HepG2 (cell line): Measurements from ENCODE around the gene APBA1. TPM values are rescaled to one million over a fixed set of nuclear protein-coding genes. Genes with fewer than 3 reads are reported as not detected.

Experiments used
- ATAC-seq: fragments of 200-7000 bp; cut with Tn5 transposase; 3 replicates; pipeline ENCODE4 v1.9.1; 2020; ENCODE audit warnings: mild to moderate bottlenecking, moderate library complexity
- BruUV-seq: library from RNA; stranded (reverse); fragments of 400-500 nt; replicated peaks from 2 replicates; lab custom pipeline; 2021; lab: Mats Ljungman, UMichigan
- CTCF ChIA-PET: fragments of 300-600 bp; formaldehyde crosslinking; extraction: SDS; loops from one replicate; lab custom pipeline; 2021; ENCODE audit warnings: low total read pairs, inconsistent platforms, low intra/inter-chr PET ratio; lab: Yijun Ruan, JAX
- POLR2A ChIA-PET: fragments of 350-600 bp; sonication (Branson Sonifier 250); formaldehyde crosslinking; loops from one replicate; lab custom pipeline; 2020; ENCODE audit warnings: antibody characterized with exemption, inconsistent platforms; lab: Yijun Ruan, JAX
- DNase-seq: peaks from one replicate; pipeline ENCODE4 v3.0.0-alpha.2; 2015; ENCODE audit warnings: low spot score
- FAIRE-seq: peaks from 3 replicates; lab custom pipeline; 2011; peaks lifted over from hg19 to GRCh38; lab: Jason Lieb, UNC
- H2AFZ ChIP-seq: one replicate; pipeline ENCODE4 v1.6.1; 2011; ENCODE audit warnings: low read length, inconsistent platforms
- H3K27ac ChIP-seq: fragments of 300-600 bp; 3 replicates; pipeline ENCODE4 v1.8.0; 2011; ENCODE audit warnings: mixed run types, mild to moderate bottlenecking, mixed read lengths, low read length, inconsistent platforms; ENCODE audit not compliant: insufficient read depth; ENCODE audit errors: extremely low read length
- H3K27me3 ChIP-seq, 2 experiments: fragments of 200-600 bp in 1 of 2; 2 replicates in 1 of 2; 3 replicates in 1 of 2; pipeline versions ENCODE4 v1.6.0 to v1.8.0; 2011; ENCODE audit warnings: low read length in 2 of 2, mild to moderate bottlenecking in 2 of 2, moderate library complexity in 2 of 2, inconsistent platforms in 1 of 2; ENCODE audit not compliant: insufficient read depth in 2 of 2, control insufficient read depth in 1 of 2
- H3K36me3 ChIP-seq, 2 experiments: fragments of 200-600 bp in 1 of 2; replicated peaks in 1 of 2; 2 replicates in 1 of 2; 3 replicates in 1 of 2; pipeline versions ENCODE4 v1.5.1 to v1.8.0; 2011; ENCODE audit warnings: low read length in 2 of 2, inconsistent platforms in 1 of 2; ENCODE audit not compliant: insufficient read depth in 2 of 2, control insufficient read depth in 1 of 2
- H3K4me1 ChIP-seq: 2 replicates; pipeline ENCODE4 v1.5.1; 2012; ENCODE audit warnings: low read length, inconsistent platforms; ENCODE audit not compliant: insufficient read depth
- H3K4me2 ChIP-seq: 2 replicates; pipeline ENCODE4 v1.6.0; 2011; ENCODE audit warnings: low read depth, low read length, inconsistent platforms
- H3K4me3 ChIP-seq, 3 experiments: fragments of 200-600 bp in 1 of 3; sonication (generic), shearing (Covaris generic) in 1 of 3; replicated peaks in 1 of 3; 2 replicates each; pipeline ENCODE4 v1.5.1; 2011 to 2016; ENCODE audit warnings: low read length in 3 of 3, inconsistent platforms in 2 of 3, low read depth in 2 of 3, mild to moderate bottlenecking in 2 of 3, control low read depth in 1 of 3, mixed read lengths in 1 of 3; ENCODE audit not compliant: insufficient read depth in 1 of 3
- H3K79me2 ChIP-seq: one replicate; pipeline ENCODE4 v1.6.1; 2011; ENCODE audit warnings: low read length, inconsistent platforms; ENCODE audit not compliant: insufficient read depth
- H3K9ac ChIP-seq: 2 replicates; pipeline ENCODE4 v1.6.0; 2011; ENCODE audit warnings: mild to moderate bottlenecking, low read depth, low read length, inconsistent platforms; ENCODE audit not compliant: insufficient read depth
- H3K9me3 ChIP-seq: 2 replicates; pipeline ENCODE4 v1.5.1; 2012; ENCODE audit warnings: mild to moderate bottlenecking, low read length
- H4K20me1 ChIP-seq: 2 replicates; pipeline ENCODE4 v1.6.0; 2011; ENCODE audit warnings: inconsistent platforms, mild to moderate bottlenecking, low read length, moderate library complexity; ENCODE audit not compliant: insufficient read depth
- GLI4 ChIP-seq: sonication (generic); formaldehyde crosslinking; IDR thresholded peaks from 2 replicates; pipeline ENCODE4 v1.5.1; 2020; ENCODE audit warnings: missing genetic modification reagents, mild to moderate bottlenecking, moderate library complexity, borderline replicate concordance
- KDM2A ChIP-seq: sonication (generic); formaldehyde crosslinking; IDR thresholded peaks from 2 replicates; pipeline ENCODE4 v1.4.0; 2020; ENCODE audit warnings: low read depth, missing genetic modification reagents, borderline replicate concordance
- RCOR2 ChIP-seq: IDR thresholded peaks from 2 replicates; pipeline ENCODE4 v1.6.1; 2016; ENCODE audit warnings: missing biosample characterization, missing genetic modification reagents
- SALL2 ChIP-seq: sonication (generic); formaldehyde crosslinking; IDR thresholded peaks from 2 replicates; pipeline ENCODE4 v1.8.1; 2023; ENCODE audit warnings: mild to moderate bottlenecking, missing genetic modification reagents, inconsistent platforms
- SRSF4 ChIP-seq: fragments of 200-400 bp; formaldehyde crosslinking; IDR thresholded peaks from one replicate; pipeline ENCODE4 v1.6.1; 2018; ENCODE audit warnings: mild to moderate bottlenecking, low read depth, low read length, moderate library complexity; ENCODE audit not compliant: poor library complexity, severe bottlenecking
- TMF1 ChIP-seq: sonication (generic); formaldehyde crosslinking; IDR thresholded peaks from 2 replicates; pipeline ENCODE4 v1.8.1; 2022; ENCODE audit warnings: low read depth, missing genetic modification reagents
- ZC3H13 ChIP-seq: sonication (generic); formaldehyde crosslinking; IDR thresholded peaks from 2 replicates; pipeline ENCODE4 v1.8.1; 2023; ENCODE audit warnings: mild to moderate bottlenecking, missing genetic modification reagents, moderate library complexity
- ZMYM3 ChIP-seq: sonication (generic); formaldehyde crosslinking; IDR thresholded peaks from 2 replicates; pipeline ENCODE4 v1.5.1; 2020; ENCODE audit warnings: mild to moderate bottlenecking, missing genetic modification reagents
- ZNF281 ChIP-seq: sonication (generic); formaldehyde crosslinking; IDR thresholded peaks from 2 replicates; pipeline ENCODE4 v1.4.0; 2020; ENCODE audit warnings: missing genetic modification reagents, borderline replicate concordance
- ZNF292 ChIP-seq: sonication (generic); formaldehyde crosslinking; IDR thresholded peaks from 2 replicates; pipeline ENCODE4 v1.8.1; 2022; ENCODE audit warnings: mild to moderate bottlenecking, low read depth, missing genetic modification reagents, borderline replicate concordance
- ZNF574 ChIP-seq: sonication (generic); formaldehyde crosslinking; IDR thresholded peaks from 2 replicates; pipeline ENCODE4 v1.4.0; 2020; ENCODE audit warnings: missing genetic modification reagents
- ZNF607 ChIP-seq: sonication (generic); formaldehyde crosslinking; IDR thresholded peaks from 2 replicates; pipeline ENCODE4 v1.5.1; 2020; ENCODE audit warnings: missing genetic modification reagents, mild to moderate bottlenecking, borderline replicate concordance
- ZNF792 ChIP-seq: IDR thresholded peaks from 2 replicates; pipeline ENCODE4 v1.6.1; 2016
- ZNF883 ChIP-seq: sonication (generic); formaldehyde crosslinking; IDR thresholded peaks from 2 replicates; pipeline ENCODE4 v1.5.1; 2020; ENCODE audit warnings: mild to moderate bottlenecking, missing genetic modification reagents; ENCODE audit errors: not compliant biosample characterization
- WGBS: methylation state at CpG from one replicate; pipeline ENCODE4 v1.1.6; 2017; ENCODE audit warnings: low lambda C conversion rate; 5-methylcytosine and 5-hydroxymethylcytosine counted together
- in situ Hi-C: cut with HindIII; loops from 2 replicates; pipeline ENCODE4 v1.10.0; 2017; ENCODE audit warnings: low pct_unique_long_range_greater_than_20kb; ENCODE audit not compliant: extremely low pct_ligation_motif_present
- intact Hi-C: fragments of 100-400 bp; cut with micrococcal nuclease; formaldehyde crosslinking; loops from one replicate; pipeline ENCODE4 v1.10.0; 2022; ENCODE audit not compliant: unreplicated experiment
- polyA plus RNA-seq, 8 experiments: library from polyadenylated mRNA; depleted of rRNA in 3 of 8; stranded (reverse) in 7 of 8; unstranded in 1 of 8; fragments of >200 nt; fragmentation: Illumina TruSeq in 4 of 8; extraction: Trizol in 4 of 8; gene quantifications; 2 replicates each; pipeline versions ENCODE4 v1.2.1 to v1.2.3, GENCODE V29; 2011 to 2016; ENCODE audit warnings: low read depth in 4 of 8, missing spikeins in 1 of 8, mixed read lengths in 1 of 8; ENCODE audit not compliant: insufficient read depth in 1 of 8
- total RNA-seq, 5 experiments: library from RNA; depleted of rRNA; stranded (reverse); fragments of >200 nt; fragmentation: Illumina TruSeq; extraction: Trizol; gene quantifications; 2 replicates each; pipeline ENCODE4 v1.2.3, GENCODE V29; 2016; ENCODE audit warnings: low read depth in 1 of 5

Gene APBA1
- total and polyA plus RNA-seq, 2 of the 13 experiments (the other 11 are each of a cell fraction or from before 2014, with no cell fraction given): 0.15 TPM; not detected in 1

- WGBS: 14% methylated on average over 6 of the region's 7 CpGs
- DNase-seq: no peak
- Histone ChIP-seq H4K20me1 (no peaks in the 10 kb centered on the region), H3K27ac (no peak overlapping the region), H3K4me1 (no peaks in the 10 kb centered on the region), H3K9me3 (no peaks in the 10 kb centered on the region), H3K4me3 (no peak overlapping the region), H3K9ac (no peak overlapping the region), H3K36me3 (no peaks in the 10 kb centered on the region), H3K27me3 (0 out of 5 replicates have a peak, but pooled peaks cover 0 to 4% of the 10 kb centered on the region in 2 experiments), H3K79me2 (no peaks in the 10 kb centered on the region), H2AFZ (no peak overlapping the region), H3K4me2 (no peak overlapping the region)
- in situ Hi-C loops: no loop called here
- ChIA-PET CTCF (interaction anchor here (1.1 kb wide), 1 partner anchor 121 kb away, joined by 4 read pairs; no protein-coding TSS in a partner anchor), POLR2A (no interaction called here)
- intact Hi-C loops: no loop called here
- BruUV-seq: no TSS peak
- ATAC-seq: no peak
- no peak for FAIRE-seq
- TF ChIP-seq ZNF792 (no peak), ZNF281 (no peak), SALL2 (CRISPR knock-in tag) (no peak), ZC3H13 (no peak), ZNF607 (CRISPR knock-in tag) (no peak), ZMYM3 (CRISPR knock-in tag) (no peak), ZNF292 (no peak), GLI4 (CRISPR knock-in tag) (no peak), ZNF883 (CRISPR knock-in tag) (no peak), ZNF574 (CRISPR knock-in tag) (no peak), RCOR2 (no peak), TMF1 (CRISPR knock-in tag) (no peak), SRSF4 (no peak), KDM2A (no peak)
Observed at GRCh38 chr9:69542942-69543704, 129.0 kb downstream of the APBA1 start.
